SU-DHL-6 (cell line): ENCODE measurements around the gene GJA4.
"Not testable (repeated sequence)": the region's sequence is repeated elsewhere in the genome, so short reads cannot be mapped to it uniquely, and the experiment has no call there.

ENCODE experiments used
- H2AFZ ChIP-seq: fragments of 200-600 bp; sonication (generic); 2 replicates; pipeline ENCODE4 v1.6.1; 2014; ENCODE audit warnings: low read depth, mild to moderate bottlenecking, moderate library complexity, mixed read lengths, antibody characterized with exemption, low read length; ENCODE audit not compliant: severe bottlenecking
- H3F3A ChIP-seq: fragments of 200-600 bp; shearing (Covaris generic); 2 replicates; pipeline ENCODE4 v1.6.0; 2016; ENCODE audit warnings: antibody characterized with exemption, mild to moderate bottlenecking; ENCODE audit not compliant: insufficient read depth
- H3K27ac ChIP-seq: fragments of 200-600 bp; sonication (generic); 2 replicates; pipeline ENCODE4 v1.5.1; 2016; ENCODE audit warnings: low read depth, mild to moderate bottlenecking, low read length, moderate library complexity, mixed read lengths
- H3K27me3 ChIP-seq: fragments of 200-600 bp; sonication (generic), shearing (Covaris generic); 2 replicates; pipeline ENCODE4 v1.6.0; 2014; ENCODE audit warnings: mild to moderate bottlenecking, low read length
- H3K36me3 ChIP-seq: fragments of 200-600 bp; sonication (generic); 2 replicates; pipeline ENCODE4 v1.6.1; 2014; ENCODE audit warnings: mild to moderate bottlenecking, low read length, mixed read lengths
- H3K4me2 ChIP-seq: fragments of 300-600, 200-600 bp; shearing (Covaris generic), sonication (generic); 2 replicates; pipeline ENCODE4 v1.6.0; 2014; ENCODE audit warnings: low read length, low read depth, mild to moderate bottlenecking; ENCODE audit not compliant: poor library complexity, severe bottlenecking
- H3K4me3 ChIP-seq: fragments of 200-600 bp; sonication (generic); 2 replicates; pipeline ENCODE4 v1.5.1; 2014; ENCODE audit warnings: antibody characterized with exemption, low read length, mild to moderate bottlenecking, mixed read lengths; ENCODE audit not compliant: insufficient read depth, poor library complexity, severe bottlenecking
- H3K79me2 ChIP-seq: fragments of 200-600 bp; sonication (generic); 2 replicates; pipeline ENCODE4 v1.6.1; 2014; ENCODE audit warnings: mild to moderate bottlenecking, low read length, moderate library complexity; ENCODE audit not compliant: insufficient read depth
- H3K9ac ChIP-seq: fragments of 200-600 bp; sonication (generic); 2 replicates; pipeline ENCODE4 v1.7.0; 2014; ENCODE audit warnings: mild to moderate bottlenecking, low read length
- H3K9me2 ChIP-seq: fragments of 200-600 bp; sonication (generic); replicated peaks from 2 replicates; pipeline ENCODE4 v1.6.1; 2014; ENCODE audit warnings: low read length; ENCODE audit not compliant: insufficient read depth
- H3K9me3 ChIP-seq: fragments of 200-600 bp; sonication (generic); 2 replicates; pipeline ENCODE4 v1.6.1; 2014; ENCODE audit warnings: low read length, mixed read lengths; ENCODE audit not compliant: insufficient read depth
- H4K20me1 ChIP-seq: fragments of 200-600 bp; sonication (generic); 2 replicates; pipeline ENCODE4 v1.6.1; 2014; ENCODE audit warnings: low read depth, mild to moderate bottlenecking, antibody characterized with exemption, low read length, moderate library complexity, mixed read lengths
- CTCF ChIP-seq: fragments of 200-600 bp; sonication (generic); IDR thresholded peaks from one replicate; pipeline ENCODE4 v1.5.1; 2017; ENCODE audit warnings: antibody characterized with exemption, mild to moderate bottlenecking, low read length, moderate library complexity; ENCODE audit not compliant: insufficient read depth, poor library complexity, severe bottlenecking
- EZH2phosphoT487 ChIP-seq: fragments of 200-600 bp; sonication (generic), shearing (Covaris generic); conservative IDR thresholded peaks from 2 replicates; pipeline ENCODE4 v1.6.1; 2018; ENCODE audit warnings: mild to moderate bottlenecking, antibody characterized with exemption, low read length, moderate library complexity, mixed read lengths

The GJA4 gene

GRCh38 chr1:34803770-34804169 lies 11.0 kb downstream of the GJA4 start:
- H3K36me3 ChIP-seq = no peaks in the 10 kb centered on the region
- no peaks in the 10 kb centered on the region for H3K27me3 ChIP-seq
- no peaks in the 10 kb centered on the region for H3F3A ChIP-seq
- no peaks in the 10 kb centered on the region for H4K20me1 ChIP-seq
- no peak overlapping the region for H3K27ac ChIP-seq
- H2AFZ ChIP-seq = no peak overlapping the region
- no peak overlapping the region for H3K4me3 ChIP-seq
- no peak overlapping the region for H3K9ac ChIP-seq
- no peak overlapping the region for H3K4me2 ChIP-seq
- H3K9me2 ChIP-seq = no peaks in the 10 kb centered on the region
- H3K9me3 ChIP-seq = no peaks in the 10 kb centered on the region
- no peaks in the 10 kb centered on the region for H3K79me2 ChIP-seq
- no peak for TF ChIP-seq CTCF

GRCh38 chr1:34806396-34806795 lies 13.6 kb downstream of the GJA4 start:
- Histone ChIP-seq H2AFZ (no peak overlapping the region), H3K9me3 (no peaks in the 10 kb centered on the region), H3K4me2 (no peak overlapping the region), H3F3A (no peaks in the 10 kb centered on the region), H3K9ac (no peak overlapping the region), H3K27ac (no peak overlapping the region), H3K9me2 (no peaks in the 10 kb centered on the region), H4K20me1 (no peaks in the 10 kb centered on the region), H3K79me2 (no peaks in the 10 kb centered on the region), H3K27me3 (no peaks in the 10 kb centered on the region), H3K4me3 (no peak overlapping the region), H3K36me3 (no peaks in the 10 kb centered on the region)
- no peak for TF ChIP-seq EZH2phosphoT487
- TF ChIP-seq CTCF = no peak

GRCh38 chr1:34808051-34808810 lies 15.4 kb downstream of the GJA4 start:
- Histone ChIP-seq H3K4me2 (no peak overlapping the region), H3K9me2 (no peaks in the 10 kb centered on the region)
- TF ChIP-seq CTCF = no peak
- TF ChIP-seq EZH2phosphoT487 = no peak

GRCh38 chr1:34810781-34811180 lies 18.0 kb downstream of the GJA4 start:
- not testable (repeated sequence) for H3K27ac ChIP-seq, H3K9ac ChIP-seq, H4K20me1 ChIP-seq, H3K9me3 ChIP-seq, H3F3A ChIP-seq, H3K27me3 ChIP-seq, H2AFZ ChIP-seq, H3K79me2 ChIP-seq, H3K9me2 ChIP-seq, H3K4me3 ChIP-seq, H3K36me3 ChIP-seq, H3K4me2 ChIP-seq

More at GRCh38 chr1:34808051-34808810, 15.4 kb downstream of the GJA4 start:
- Histone ChIP-seq H3K79me2 (no peaks in the 10 kb centered on the region), H3K9me3 (no peaks in the 10 kb centered on the region), H3K27ac (no peak overlapping the region), H3K4me3 (no peak overlapping the region), H3K9ac (no peak overlapping the region), H4K20me1 (no peaks in the 10 kb centered on the region), H3K27me3 (no peaks in the 10 kb centered on the region), H3F3A (no peaks in the 10 kb centered on the region), H3K36me3 (no peaks in the 10 kb centered on the region), H2AFZ (no peak overlapping the region)
